ENCODE measurements around the gene RHOT1. TPM values are rescaled to one million over a fixed set of nuclear protein-coding genes. Genes with fewer than 3 reads are reported as not detected.

Gene RHOT1
- total RNA-seq, 1 experiment from 2014 or later, result 39.2 TPM

GRCh38 chr17:32155896-32156295 is 13.6 kb downstream of the RHOT1 start:
- POLR2A ChIA-PET, result interaction anchor here (1.1 kb wide), 1 partner anchor 102 kb away, joined by 3 read pairs; no protein-coding TSS in a partner anchor
- no peak for DNase-seq (ENCODE audit: low read depth, low spot score)
- no peaks in the 10 kb centered on the region for H3K27me3 ChIP-seq (ENCODE audit: control insufficient read depth, insufficient read depth, low read length)
- H3K36me3 ChIP-seq (ENCODE audit: control insufficient read depth, insufficient read depth, low read length), result no peaks in the 10 kb centered on the region
- no peaks in the 10 kb centered on the region for H3K4me1 ChIP-seq (ENCODE audit: control insufficient read depth, insufficient read depth, low read length)
- in situ Hi-C loops (cut with HindIII; ENCODE audit: low pct_unique_long_range_greater_than_20kb, low sequenced_read_pairs), result no loop called here
- no TSS peak for BruUV-seq (replicated peaks)
- no peaks in the 10 kb centered on the region for H3K9me3 ChIP-seq (ENCODE audit: control insufficient read depth, insufficient read depth, low read depth, low read length)
- CTCF ChIA-PET, result no interaction called here
- TF ChIP-seq TCF7L2 (IDR thresholded peaks at IDR 0.05; ENCODE audit: low read depth, low read length) (no peak), POLR2AphosphoS5 (IDR thresholded peaks at IDR 0.05; ENCODE audit: low read depth, low read length) (no peak), REST (IDR thresholded peaks at IDR 0.05; ENCODE audit: insufficient read depth in 1 of 2, low read depth in 2 of 2, low read length in 1 of 2) (no peak), CTCF (IDR thresholded peaks at IDR 0.05) (no peak), SIN3A (IDR thresholded peaks at IDR 0.05; ENCODE audit: borderline replicate concordance, insufficient read depth, low read depth, low read length) (no peak)
- intact Hi-C loops (cut with micrococcal nuclease; ENCODE audit: unreplicated experiment), result no loop called here
- no peak for ATAC-seq
- H3K4me3 ChIP-seq (ENCODE audit: low read depth in 2 of 2, low read length in 2 of 2), result no peak overlapping the region
- no peak overlapping the region for H3K27ac ChIP-seq (ENCODE audit: low read length)

- intact Hi-C loops (cut with micrococcal nuclease; ENCODE audit: unreplicated experiment), result no loop called here
- Histone ChIP-seq H3K36me3 (ENCODE audit: control insufficient read depth, insufficient read depth, low read length) (no peaks in the 10 kb centered on the region), H3K9me3 (ENCODE audit: control insufficient read depth, insufficient read depth, low read depth, low read length) (no peaks in the 10 kb centered on the region), H3K4me1 (ENCODE audit: control insufficient read depth, insufficient read depth, low read length) (no peaks in the 10 kb centered on the region), H3K27ac (ENCODE audit: low read length) (no peak overlapping the region), H3K27me3 (ENCODE audit: control insufficient read depth, insufficient read depth, low read length) (no peaks in the 10 kb centered on the region), H3K4me3 (ENCODE audit: low read depth in 2 of 2, low read length in 2 of 2) (no peak overlapping the region)
- ChIA-PET POLR2A (interaction anchor here (1.1 kb wide), 1 partner anchor 101 kb away, joined by 3 read pairs; no protein-coding TSS in a partner anchor), CTCF (interaction anchor here (0.5 kb wide), 1 partner anchor 49 kb away, joined by 3 read pairs; no protein-coding TSS in a partner anchor)
- TF ChIP-seq TCF7L2 (IDR thresholded peaks at IDR 0.05; ENCODE audit: low read depth, low read length), result no peak
- TF ChIP-seq SIN3A (IDR thresholded peaks at IDR 0.05; ENCODE audit: borderline replicate concordance, insufficient read depth, low read depth, low read length), result no peak
- no peak for DNase-seq (ENCODE audit: low read depth, low spot score)
- no peak for ATAC-seq
- in situ Hi-C loops (cut with HindIII; ENCODE audit: low pct_unique_long_range_greater_than_20kb, low sequenced_read_pairs), result no loop called here
- BruUV-seq (replicated peaks), result no TSS peak
These were observed 14.4 kb downstream of the RHOT1 start for GRCh38 chr17:32156656-32157055.

GRCh38 chr17:32157225-32157624 is 14.9 kb downstream of the RHOT1 start:
- ChIA-PET POLR2A (no interaction called here), CTCF (interaction anchor here (0.7 kb wide), 1 partner anchor 670 kb away, joined by 4 read pairs; no protein-coding TSS in a partner anchor)
- BruUV-seq (replicated peaks), result no TSS peak
- Histone ChIP-seq H3K4me3 (ENCODE audit: low read depth in 2 of 2, low read length in 2 of 2) (no peak overlapping the region), H3K36me3 (ENCODE audit: control insufficient read depth, insufficient read depth, low read length) (no peaks in the 10 kb centered on the region), H3K4me1 (ENCODE audit: control insufficient read depth, insufficient read depth, low read length) (no peaks in the 10 kb centered on the region), H3K27me3 (ENCODE audit: control insufficient read depth, insufficient read depth, low read length) (no peaks in the 10 kb centered on the region), H3K9me3 (ENCODE audit: control insufficient read depth, insufficient read depth, low read depth, low read length) (no peaks in the 10 kb centered on the region), H3K27ac (ENCODE audit: low read length) (no peak overlapping the region)
- intact Hi-C loops (cut with micrococcal nuclease; ENCODE audit: unreplicated experiment), result no loop called here
- no peak for ATAC-seq
- in situ Hi-C loops (cut with HindIII; ENCODE audit: low pct_unique_long_range_greater_than_20kb, low sequenced_read_pairs), result no loop called here
- no peak for DNase-seq (ENCODE audit: low read depth, low spot score)
- no peak for TF ChIP-seq TCF7L2 (IDR thresholded peaks at IDR 0.05; ENCODE audit: low read depth, low read length)
- no peak for TF ChIP-seq POLR2AphosphoS5 (IDR thresholded peaks at IDR 0.05; ENCODE audit: low read depth, low read length)
- TF ChIP-seq CTCF (IDR thresholded peaks at IDR 0.05), result no peak
- TF ChIP-seq SIN3A (IDR thresholded peaks at IDR 0.05; ENCODE audit: borderline replicate concordance, insufficient read depth, low read depth, low read length), result no peak
- TF ChIP-seq REST (IDR thresholded peaks at IDR 0.05; ENCODE audit: insufficient read depth in 1 of 2, low read depth in 2 of 2, low read length in 1 of 2), result no peak

All from Panc1 (cell line).